Measurements from ENCODE around the gene CHTF18. TPM values are rescaled to one million over a fixed set of nuclear protein-coding genes. Genes with fewer than 3 reads are reported as not detected.

The CHTF18 gene
- total RNA-seq, 1 donor from 2014 or later, result 19.9 TPM

- TF ChIP-seq CTCF (IDR thresholded peaks at IDR 0.05), result no peak
- H3K4me1 ChIP-seq, result no peaks in the 10 kb centered on the region
- no peak for DNase-seq (ENCODE audit: low spot score in 2 of 2)
- H3K36me3 ChIP-seq, result no peaks in the 10 kb centered on the region
- H3K27ac ChIP-seq, result no peak overlapping the region
- intact Hi-C loops (cut with DNase I), result no loop called here
- H3K4me3 ChIP-seq, result no peak overlapping the region
- H3K9me3 ChIP-seq, result no peaks in the 10 kb centered on the region
- no peaks in the 10 kb centered on the region for H3K27me3 ChIP-seq
Measured at GRCh38 chr16:776824-777223, 11.6 kb upstream of the CHTF18 start.

GRCh38 chr16:777826-778225, 10.6 kb upstream of the CHTF18 start:
- Histone ChIP-seq H3K4me3 (no peak overlapping the region), H3K27me3 (no peaks in the 10 kb centered on the region)
- TF ChIP-seq CTCF (IDR thresholded peaks at IDR 0.05), result no peak

GRCh38 chr16:778447-778846, 10.0 kb upstream of the CHTF18 start:
- TF ChIP-seq CTCF (IDR thresholded peaks at IDR 0.05), result no peak
- no peaks in the 10 kb centered on the region for H3K27me3 ChIP-seq

More at GRCh38 chr16:777826-778225, 10.6 kb upstream of the CHTF18 start:
- H3K27ac ChIP-seq, result no peak overlapping the region
- no peaks in the 10 kb centered on the region for H3K36me3 ChIP-seq
- no peaks in the 10 kb centered on the region for H3K4me1 ChIP-seq
- H3K9me3 ChIP-seq, result no peaks in the 10 kb centered on the region
- intact Hi-C loops (cut with DNase I), result no loop called here
- no peak for DNase-seq (ENCODE audit: low spot score in 2 of 2)

GRCh38 chr16:778909-779527, 9.4 kb upstream of the CHTF18 start:
- Histone ChIP-seq H3K4me1 (no peaks in the 10 kb centered on the region), H3K27ac (no peak overlapping the region), H3K4me3 (no peak overlapping the region), H3K27me3 (no peaks in the 10 kb centered on the region), H3K36me3 (no peaks in the 10 kb centered on the region), H3K9me3 (no peaks in the 10 kb centered on the region)
- TF ChIP-seq CTCF (IDR thresholded peaks at IDR 0.05), result no peak
- DNase-seq (ENCODE audit: low spot score in 2 of 2), result no peak
- intact Hi-C loops (cut with DNase I), result no loop called here

More at GRCh38 chr16:778447-778846, 10.0 kb upstream of the CHTF18 start:
- Histone ChIP-seq H3K9me3 (no peaks in the 10 kb centered on the region), H3K4me1 (no peaks in the 10 kb centered on the region), H3K36me3 (no peaks in the 10 kb centered on the region), H3K27ac (no peak overlapping the region), H3K4me3 (no peak overlapping the region)
- no peak for DNase-seq (ENCODE audit: low spot score in 2 of 2)
- intact Hi-C loops (cut with DNase I), result no loop called here

GRCh38 chr16:779561-779960, 8.9 kb upstream of the CHTF18 start:
- Histone ChIP-seq H3K4me1 (no peaks in the 10 kb centered on the region), H3K36me3 (no peaks in the 10 kb centered on the region), H3K9me3 (no peaks in the 10 kb centered on the region), H3K27ac (no peak overlapping the region), H3K4me3 (no peak overlapping the region), H3K27me3 (no peaks in the 10 kb centered on the region)
- no peak for DNase-seq (ENCODE audit: low spot score in 2 of 2)
- no peak for TF ChIP-seq CTCF (IDR thresholded peaks at IDR 0.05)
- intact Hi-C loops (cut with DNase I), result no loop called here

- no peak overlapping the region for H3K4me3 ChIP-seq
- intact Hi-C loops (cut with DNase I), result loop anchor here (10.0 kb wide), 1 partner anchor 275 kb away; no protein-coding TSS in a partner anchor
- no peak for DNase-seq (ENCODE audit: low spot score in 2 of 2)
- H3K4me1 ChIP-seq, result no peaks in the 10 kb centered on the region
- TF ChIP-seq CTCF (IDR thresholded peaks at IDR 0.05), result no peak
- H3K27me3 ChIP-seq, result no peaks in the 10 kb centered on the region
- no peaks in the 10 kb centered on the region for H3K9me3 ChIP-seq
- no peak overlapping the region for H3K27ac ChIP-seq
- H3K36me3 ChIP-seq, result no peaks in the 10 kb centered on the region
Measured at GRCh38 chr16:780296-780695, 8.1 kb upstream of the CHTF18 start.
